HepG2 (cell line): ENCODE data around the gene ULK4. TPM values are rescaled to one million over a fixed set of nuclear protein-coding genes. Genes with fewer than 3 reads are reported as not detected.

Experiments used
- BCL3 ChIP-seq: sonication (generic); formaldehyde crosslinking; IDR thresholded peaks from 2 replicates; pipeline ENCODE4 v1.5.1; 2020; ENCODE audit warnings: mild to moderate bottlenecking, missing genetic modification reagents, moderate library complexity
- FUBP1 ChIP-seq: sonication (generic); formaldehyde crosslinking; IDR thresholded peaks from 2 replicates; pipeline ENCODE4 v1.5.1; 2020; ENCODE audit warnings: missing genetic modification reagents, mild to moderate bottlenecking, borderline replicate concordance
- GATAD1 ChIP-seq: IDR thresholded peaks from 2 replicates; pipeline ENCODE4 v1.6.1; 2016; ENCODE audit warnings: missing genetic modification reagents, missing compliant biosample characterization
- KDM5A ChIP-seq: fragments of 200-600 bp; sonication (generic); IDR thresholded peaks from 2 replicates; pipeline ENCODE4 v1.7.0; 2018; ENCODE audit warnings: antibody characterized with exemption, mild to moderate bottlenecking, low read length, borderline replicate concordance
- KLF11 ChIP-seq: IDR thresholded peaks from 2 replicates; pipeline ENCODE4 v1.6.1; 2016; ENCODE audit warnings: missing compliant biosample characterization
- MTF1 ChIP-seq: sonication (generic); formaldehyde crosslinking; IDR thresholded peaks from 2 replicates; pipeline ENCODE4 v1.5.0; 2020; ENCODE audit warnings: missing genetic modification reagents
- NAIF1 ChIP-seq: sonication (generic); formaldehyde crosslinking; IDR thresholded peaks from 2 replicates; pipeline ENCODE4 v1.5.0; 2020; ENCODE audit warnings: mild to moderate bottlenecking, missing genetic modification reagents, borderline replicate concordance
- RFX3 ChIP-seq: IDR thresholded peaks from 2 replicates; pipeline ENCODE4 v1.6.1; 2016; ENCODE audit warnings: missing biosample characterization, missing genetic modification reagents
- SALL2 ChIP-seq: sonication (generic); formaldehyde crosslinking; IDR thresholded peaks from 2 replicates; pipeline ENCODE4 v1.8.1; 2023; ENCODE audit warnings: mild to moderate bottlenecking, missing genetic modification reagents, inconsistent platforms
- SP2 ChIP-seq: sonication (generic); formaldehyde crosslinking; IDR thresholded peaks from 2 replicates; pipeline ENCODE4 v1.5.1; 2020; ENCODE audit warnings: mild to moderate bottlenecking, missing genetic modification reagents
- SP5 ChIP-seq: IDR thresholded peaks from 2 replicates; pipeline ENCODE4 v1.6.1; 2016; ENCODE audit warnings: low read depth, borderline replicate concordance
- TBX2 ChIP-seq: sonication (generic); formaldehyde crosslinking; IDR thresholded peaks from 2 replicates; pipeline ENCODE4 v1.5.0; 2020; ENCODE audit warnings: missing genetic modification reagents, mild to moderate bottlenecking, borderline replicate concordance
- THYN1 ChIP-seq: sonication (generic); formaldehyde crosslinking; IDR thresholded peaks from 2 replicates; pipeline ENCODE4 v1.8.1; 2023; ENCODE audit warnings: low read depth, mild to moderate bottlenecking, moderate library complexity, missing genetic modification reagents, borderline replicate concordance
- TOPORS ChIP-seq: sonication (generic); formaldehyde crosslinking; IDR thresholded peaks from 2 replicates; pipeline ENCODE4 v1.8.0; 2023; ENCODE audit warnings: mild to moderate bottlenecking, missing genetic modification reagents
- TRAFD1 ChIP-seq: sonication (generic); formaldehyde crosslinking; IDR thresholded peaks from 2 replicates; pipeline ENCODE4 v1.5.1; 2020; ENCODE audit warnings: missing genetic modification reagents, mild to moderate bottlenecking, borderline replicate concordance
- ZBTB37 ChIP-seq: sonication (generic); formaldehyde crosslinking; IDR thresholded peaks from 2 replicates; pipeline ENCODE4 v1.4.0; 2020; ENCODE audit warnings: mild to moderate bottlenecking, missing genetic modification reagents
- ZNF234 ChIP-seq: sonication (generic); formaldehyde crosslinking; conservative IDR thresholded peaks from 2 replicates; pipeline ENCODE4 v1.5.1; 2020; ENCODE audit warnings: mild to moderate bottlenecking, missing genetic modification reagents
- ZNF382 ChIP-seq: sonication (generic); formaldehyde crosslinking; IDR thresholded peaks from 2 replicates; pipeline ENCODE4 v1.5.0; 2020; ENCODE audit warnings: missing genetic modification reagents, mild to moderate bottlenecking, borderline replicate concordance
- ZNF496 ChIP-seq: sonication (generic); formaldehyde crosslinking; IDR thresholded peaks from 2 replicates; pipeline ENCODE4 v1.8.1; 2023; ENCODE audit warnings: mild to moderate bottlenecking, moderate library complexity, missing genetic modification reagents; ENCODE audit not compliant: insufficient replicate concordance
- ZNF562 ChIP-seq: sonication (generic); formaldehyde crosslinking; IDR thresholded peaks from 2 replicates; pipeline ENCODE4 v1.8.0; 2022; ENCODE audit warnings: missing genetic modification reagents, borderline replicate concordance
- ZNF564 ChIP-seq: sonication (generic); formaldehyde crosslinking; IDR thresholded peaks from 2 replicates; pipeline ENCODE4 v1.8.1; 2023; ENCODE audit warnings: mild to moderate bottlenecking, missing genetic modification reagents
- polyA plus RNA-seq, 8 experiments: library from polyadenylated mRNA; depleted of rRNA in 3 of 8; stranded (reverse) in 7 of 8; unstranded in 1 of 8; fragments of >200 nt; fragmentation: Illumina TruSeq in 4 of 8; extraction: Trizol in 4 of 8; gene quantifications; 2 replicates each; pipeline versions ENCODE4 v1.2.1 to v1.2.3, GENCODE V29; 2011 to 2016; ENCODE audit warnings: low read depth in 4 of 8, missing spikeins in 1 of 8, mixed read lengths in 1 of 8; ENCODE audit not compliant: insufficient read depth in 1 of 8
- total RNA-seq, 5 experiments: library from RNA; depleted of rRNA; stranded (reverse); fragments of >200 nt; fragmentation: Illumina TruSeq; extraction: Trizol; gene quantifications; 2 replicates each; pipeline ENCODE4 v1.2.3, GENCODE V29; 2016; ENCODE audit warnings: low read depth in 1 of 5

ULK4 gene
- total and polyA plus RNA-seq, 2 of the 13 experiments (the other 11 are each of a cell fraction or from before 2014, with no cell fraction given), result 6.7 to 11.8 TPM

GRCh38 chr3:41961751-41962679 lies at the start of gene ULK4 (continued):
- TF ChIP-seq ZNF234 (CRISPR knock-in tag) (0 out of 2 replicates have a peak, but pooled peaks have one; percentile 23), GATAD1 (peak; percentile 85), SALL2 (CRISPR knock-in tag) (peak; percentile 76; the same call in 1 of the 2 replicates), RFX3 (CRISPR knock-in tag) (peak; percentile 97), ZNF382 (no peak), KLF11 (no peak), FUBP1 (CRISPR knock-in tag) (no peak), SP2 (CRISPR knock-in tag) (peak; percentile 59), TRAFD1 (CRISPR knock-in tag) (no peak), ZNF564 (CRISPR knock-in tag) (no peak), BCL3 (CRISPR knock-in tag) (peak; percentile 39; the same call in 1 of the 2 replicates), KDM5A (peak; percentile 59; the same call in 1 of the 2 replicates), NAIF1 (CRISPR knock-in tag) (peak; percentile 83; the same call in 1 of the 2 replicates), THYN1 (no peak), ZNF496 (CRISPR knock-in tag) (no peak), MTF1 (CRISPR knock-in tag) (no peak), ZBTB37 (no peak), SP5 (peak; percentile 62; the same call in 1 of the 2 replicates), TOPORS (CRISPR knock-in tag) (0 out of 2 replicates have a peak, but pooled peaks have one; percentile 73), TBX2 (CRISPR knock-in tag) (peak; percentile 74), ZNF562 (CRISPR knock-in tag) (no peak)
